GM18858 (cell line): ENCODE data around the gene SH3RF1.

Source experiments
- ATAC-seq: cut with Tn5 transposase; IDR thresholded peaks from one replicate; pipeline ENCODE4 v1.9.1; 2021; ENCODE audit not compliant: unreplicated experiment

Gene SH3RF1

DNA sequence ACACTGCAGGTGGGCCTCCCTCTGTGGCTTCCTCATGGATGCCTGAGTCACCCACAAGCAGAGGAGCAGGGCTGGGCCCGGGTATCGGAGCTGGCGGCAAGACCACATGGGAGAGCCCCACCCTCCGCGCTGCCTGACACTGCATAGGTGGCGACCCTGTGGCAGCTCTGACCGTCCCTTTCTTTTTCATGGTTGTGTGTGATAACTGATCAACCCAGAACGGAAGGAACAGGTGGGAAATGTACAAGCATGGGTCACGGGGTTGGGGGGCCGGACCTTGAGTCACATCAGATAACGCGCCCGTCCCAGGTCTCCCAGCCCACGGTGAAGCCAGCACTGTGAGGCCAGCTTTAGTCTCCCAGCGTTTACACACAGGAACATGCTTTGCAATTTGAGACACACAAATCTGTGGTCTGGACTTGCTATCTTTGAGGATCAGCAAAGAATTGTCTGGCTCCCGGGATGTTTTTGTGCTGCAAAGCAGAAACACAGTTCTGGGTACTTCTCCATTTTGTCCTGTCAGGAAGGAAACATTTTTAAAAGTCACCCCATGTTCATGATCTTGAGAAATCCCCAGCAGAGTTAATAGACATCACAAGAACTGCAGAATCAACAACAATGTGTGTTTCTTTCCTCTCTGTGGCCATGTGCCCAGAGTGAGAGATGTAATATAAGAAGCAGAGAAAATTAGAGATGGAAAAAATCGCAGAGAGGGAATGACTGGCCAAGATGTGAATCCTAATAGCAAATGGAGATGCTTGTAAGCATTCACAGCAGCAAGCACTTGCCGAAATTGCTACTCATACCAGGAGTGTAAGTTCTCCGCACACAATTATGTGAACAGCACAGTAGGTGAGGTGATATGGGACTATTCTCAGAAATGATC, 190.6 kb downstream of the SH3RF1 start:
- ATAC-seq, result peak; percentile 65

DNA sequence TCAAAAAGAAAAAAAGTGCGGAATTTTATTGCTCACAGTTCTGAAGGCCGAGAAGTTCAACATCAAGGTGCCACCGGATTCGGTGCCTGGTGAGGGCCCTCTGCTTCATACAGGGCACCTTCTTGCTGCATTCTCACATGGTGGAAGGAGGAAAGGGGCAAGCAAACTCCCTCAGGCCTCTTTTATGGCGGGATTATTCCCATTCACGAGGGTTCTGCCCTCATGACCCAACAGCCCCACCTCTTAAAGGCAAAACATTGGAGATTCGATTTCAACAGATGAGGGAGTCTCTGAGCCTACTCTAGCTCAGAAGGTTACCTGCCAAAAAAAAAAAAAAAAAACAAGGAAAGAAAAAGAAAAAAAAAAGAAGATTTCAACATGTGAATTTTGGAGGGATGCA, 196.6 kb downstream of the SH3RF1 start:
- ATAC-seq, result no peak

DNA sequence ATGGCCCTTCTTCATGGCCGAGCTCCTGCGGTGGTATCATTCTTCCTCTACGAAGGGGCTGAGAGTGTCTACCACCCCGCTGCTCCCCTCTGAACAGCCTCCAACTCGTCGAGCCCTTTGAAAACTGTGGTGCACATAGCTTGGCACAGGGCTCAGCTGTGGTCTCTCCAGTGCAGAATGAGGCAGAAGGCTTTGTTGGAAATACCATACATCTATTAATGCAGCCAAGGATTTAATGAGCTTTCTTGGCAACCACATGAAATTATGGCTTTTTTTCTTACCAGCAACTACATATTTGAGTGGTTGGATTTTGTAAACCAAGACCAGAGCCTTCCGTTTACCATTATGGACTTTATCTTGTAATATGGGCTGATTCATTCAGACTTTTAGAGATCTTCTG, 199.0 kb downstream of the SH3RF1 start:
- no peak for ATAC-seq

DNA sequence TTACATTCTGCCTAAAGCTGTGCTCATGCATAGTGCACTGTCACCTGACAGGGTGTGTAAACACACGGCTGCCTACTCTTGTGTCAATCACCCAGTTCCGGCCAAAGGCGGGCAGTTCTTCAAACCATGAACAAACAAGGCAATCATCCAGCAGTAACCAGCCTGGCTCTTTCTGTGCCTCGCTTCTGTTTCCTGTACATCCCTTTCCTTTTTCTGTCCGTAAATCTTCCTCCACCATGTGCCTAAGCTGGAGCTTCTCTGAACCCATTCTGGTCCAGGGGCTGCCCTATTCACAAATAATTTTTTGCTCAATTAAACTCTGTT, 199.9 kb downstream of the SH3RF1 start:
- ATAC-seq, result no peak

DNA sequence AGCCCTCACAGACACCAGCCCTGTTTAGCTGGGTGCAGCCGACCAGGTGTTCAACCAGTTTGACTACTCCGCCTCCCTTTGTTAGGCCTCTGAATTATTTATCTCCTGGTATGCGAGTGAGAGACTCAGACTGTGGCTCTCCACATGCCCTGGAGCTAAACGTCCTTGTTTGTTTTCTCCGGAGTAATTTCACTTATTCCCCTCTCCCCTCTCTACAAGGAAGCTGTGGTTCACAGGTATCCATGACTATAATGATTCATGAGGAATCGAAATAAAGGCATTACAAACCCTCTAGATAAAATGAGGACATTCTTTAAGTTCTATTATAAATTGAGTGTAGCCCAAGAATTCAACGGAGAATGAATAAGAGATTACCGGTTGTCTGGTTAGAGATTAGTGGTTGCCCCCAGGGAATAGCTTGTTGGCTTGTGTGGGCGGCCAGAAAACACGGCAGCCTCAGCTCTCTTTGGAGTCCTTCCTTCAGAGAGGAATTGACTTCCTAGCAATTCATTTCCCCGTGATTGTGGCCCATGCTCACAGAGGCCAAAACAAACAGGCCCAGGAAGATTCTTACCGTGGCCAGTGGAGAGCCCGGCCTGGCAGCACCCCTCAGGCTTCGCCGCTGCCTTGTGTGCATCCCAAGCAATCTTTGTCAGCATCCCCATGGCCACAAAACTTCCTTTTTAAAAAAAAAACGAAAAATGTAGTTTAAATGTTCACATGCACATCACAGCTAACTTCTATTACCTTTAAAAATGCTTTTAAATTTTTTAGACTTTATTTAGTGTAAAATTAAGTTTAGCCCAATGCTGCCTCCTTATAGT, 200.5 kb downstream of the SH3RF1 start:
- ATAC-seq, result no peak

DNA sequence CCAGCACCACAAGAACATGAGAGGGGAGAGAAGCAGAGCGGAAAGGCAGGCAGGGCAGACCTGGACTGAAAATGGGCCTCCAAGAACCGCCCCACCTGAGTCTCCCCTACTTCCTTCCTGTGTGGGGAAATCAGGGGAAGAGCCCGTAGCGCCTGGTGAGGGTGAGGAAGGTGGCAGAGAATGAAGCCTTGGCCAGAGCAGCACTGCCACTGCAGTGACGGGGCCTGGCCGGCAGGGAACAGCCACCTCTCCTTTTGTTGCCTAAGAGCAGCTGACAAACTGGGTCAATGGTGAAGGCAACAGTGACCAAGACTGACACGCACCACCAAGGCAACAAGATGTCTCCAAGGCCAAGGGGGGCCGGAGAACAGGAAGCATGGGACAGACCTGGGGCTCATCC, 202.3 kb downstream of the SH3RF1 start:
- no peak for ATAC-seq

DNA sequence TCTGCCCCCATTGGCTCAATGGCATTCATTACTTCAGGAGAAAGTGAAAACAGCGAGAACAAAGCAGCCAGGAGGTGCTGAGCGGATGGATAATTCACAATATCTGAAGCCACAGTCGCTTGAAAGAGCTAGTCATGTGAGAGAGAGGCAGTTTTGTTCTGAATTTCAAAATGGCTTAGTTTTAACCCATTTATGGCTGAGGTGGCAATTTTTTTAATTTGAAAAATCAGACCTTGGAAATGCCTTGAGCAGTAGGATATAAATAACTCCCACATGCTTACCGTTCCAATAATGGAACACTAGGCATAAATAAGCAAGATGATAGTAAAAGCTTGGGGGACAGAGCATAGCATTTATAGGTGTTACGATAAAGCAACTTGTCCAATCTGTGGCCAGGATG, 203.8 kb downstream of the SH3RF1 start:
- no peak for ATAC-seq

DNA sequence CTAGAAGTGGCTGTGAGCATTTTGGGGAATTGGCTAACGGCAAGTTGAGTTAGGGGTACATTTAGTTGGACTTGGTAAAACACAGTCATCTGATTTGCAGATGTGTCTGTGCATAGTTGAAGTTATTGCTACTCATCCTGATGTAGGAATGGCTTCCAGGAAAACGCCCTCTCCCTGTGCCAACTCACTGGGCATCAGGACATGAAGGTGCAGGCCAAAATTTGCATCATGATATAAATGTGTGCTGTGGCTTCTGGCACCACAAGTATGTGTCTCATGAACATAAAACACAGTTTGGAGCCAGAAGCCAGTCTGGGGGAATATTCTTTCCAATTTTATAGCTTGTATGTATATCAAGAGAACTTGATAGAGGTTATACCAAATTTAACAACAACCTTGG, 206.5 kb downstream of the SH3RF1 start:
- ATAC-seq, result no peak

DNA sequence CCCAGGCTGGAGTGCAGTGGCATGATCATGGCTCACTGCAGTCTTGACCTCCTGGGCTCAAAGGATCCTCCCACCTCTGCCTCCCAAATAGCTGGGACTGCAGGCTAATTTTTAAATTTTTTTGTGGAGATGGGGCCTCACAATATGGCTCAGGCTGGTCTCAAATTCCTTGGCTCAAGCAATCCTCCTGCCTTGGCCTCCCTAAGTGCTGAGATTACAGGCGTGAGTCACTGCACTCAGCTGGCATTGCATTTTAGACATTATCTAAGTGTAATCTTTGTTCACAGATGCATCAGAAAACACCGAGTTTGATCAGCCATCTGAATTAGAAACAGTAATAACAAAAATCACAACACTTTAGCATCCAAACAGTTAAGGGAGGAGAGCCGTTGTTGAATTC, 207.3 kb downstream of the SH3RF1 start:
- no peak for ATAC-seq

DNA sequence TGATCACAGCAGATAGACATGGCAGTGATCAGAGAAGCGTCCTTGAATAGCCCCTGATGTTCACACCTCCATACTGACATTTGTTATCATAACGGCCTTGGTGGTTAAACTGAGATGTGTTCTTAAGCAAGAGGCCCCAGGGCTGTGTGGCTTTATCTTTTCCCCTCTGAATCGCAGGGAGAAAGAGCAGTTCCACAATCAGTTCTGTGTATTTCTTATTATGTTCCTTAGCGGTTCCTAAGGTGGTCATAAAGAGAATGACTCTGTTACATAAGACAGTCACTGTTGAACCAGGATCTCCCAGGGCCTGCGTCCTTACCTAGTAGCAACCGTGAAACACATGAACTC, 207.9 kb downstream of the SH3RF1 start:
- no peak for ATAC-seq

DNA sequence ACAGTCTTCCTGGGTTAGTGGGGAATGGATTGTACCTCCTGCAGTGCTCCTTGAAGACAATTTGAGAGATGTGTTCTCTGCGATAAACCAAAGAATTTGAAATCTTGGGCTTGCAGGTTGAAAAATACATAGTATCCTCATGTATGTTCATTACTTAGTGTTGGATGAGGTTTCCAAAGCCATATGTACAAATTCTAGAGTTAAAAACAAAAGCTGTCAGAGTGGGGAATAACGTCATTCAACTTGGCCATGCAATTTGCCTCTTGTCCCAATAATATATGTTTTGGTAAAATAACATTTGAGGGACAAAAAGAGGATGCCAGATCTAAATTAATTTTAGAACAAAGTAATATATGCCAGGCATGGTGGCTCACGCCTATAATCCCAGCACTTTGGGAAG, 209.4 kb downstream of the SH3RF1 start:
- no peak for ATAC-seq

DNA sequence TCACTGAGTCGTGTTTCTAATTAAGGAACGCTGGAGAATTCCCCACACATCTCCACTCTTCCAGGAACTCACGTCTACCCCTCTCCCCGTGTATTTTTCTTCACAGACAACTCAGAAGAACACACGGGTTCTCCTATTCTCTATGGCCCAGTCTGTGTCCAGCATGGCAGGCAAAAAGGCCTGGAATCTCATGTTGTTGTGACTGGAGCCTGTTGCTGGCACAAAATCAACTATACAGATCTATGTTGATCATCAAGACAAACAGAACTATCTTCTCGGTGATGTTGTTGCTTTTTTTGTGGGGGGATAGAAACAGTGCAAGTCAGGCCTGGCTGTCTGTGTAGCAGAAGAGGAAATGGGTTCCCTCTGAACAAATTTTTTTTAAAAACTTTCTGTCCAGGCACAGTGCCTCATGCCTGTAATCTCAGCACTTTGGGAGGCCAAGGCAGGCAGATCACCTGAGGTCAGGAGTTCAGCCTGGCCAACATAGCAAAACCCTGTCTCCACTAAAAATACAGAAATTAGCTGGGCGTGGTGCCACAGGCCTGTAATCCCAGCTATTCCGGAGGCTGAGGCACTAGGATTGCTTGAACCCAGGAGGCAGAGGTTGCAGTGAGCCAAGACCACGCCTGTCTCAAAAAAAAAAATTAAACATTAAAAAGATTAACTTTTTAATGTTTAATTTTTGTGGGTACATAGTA, 210.2 kb downstream of the SH3RF1 start:
- ATAC-seq, result no peak

DNA sequence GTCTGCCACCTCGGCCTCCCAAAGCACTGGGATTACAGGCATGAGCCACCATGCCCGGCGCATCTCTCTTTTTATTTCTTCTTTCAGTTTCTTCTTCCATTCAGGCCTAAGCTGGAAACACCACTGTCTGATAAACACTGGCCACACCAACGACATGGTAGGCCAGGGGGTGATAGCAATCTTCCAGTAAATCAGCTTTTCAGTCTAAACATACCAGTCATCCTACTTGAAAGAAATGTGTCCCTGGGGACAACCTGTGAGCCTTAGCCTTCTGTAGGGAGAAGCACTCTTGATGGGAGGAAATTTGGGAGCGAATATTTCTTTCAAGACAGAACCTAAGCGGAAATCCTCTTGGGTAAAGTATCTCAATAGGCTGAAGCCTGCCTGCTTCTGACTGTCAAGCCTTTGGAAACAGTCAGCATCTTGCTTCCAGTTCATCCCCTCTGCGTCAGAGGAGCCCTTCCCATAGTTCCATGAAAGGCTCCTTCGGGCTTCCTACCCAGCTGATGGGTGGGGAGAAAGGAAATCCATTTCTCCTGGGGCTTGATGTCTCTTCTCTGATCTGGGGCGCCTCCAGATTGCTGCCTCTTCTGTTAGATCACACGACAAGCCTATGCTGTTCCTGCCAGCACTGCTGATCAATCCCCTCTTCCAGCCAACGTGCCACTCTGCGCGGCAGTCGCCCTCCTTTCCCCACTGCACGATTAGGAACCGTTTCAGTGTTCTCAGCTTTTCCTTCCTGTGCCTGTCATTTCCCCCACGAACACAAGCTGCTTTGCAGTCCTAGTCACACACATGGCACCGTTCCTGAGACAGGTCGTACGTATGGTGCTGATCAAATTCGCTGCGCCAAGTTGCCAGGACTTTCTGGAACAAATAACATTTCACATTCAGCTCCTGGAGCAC, 211.2 kb downstream of the SH3RF1 start:
- ATAC-seq, result no peak

DNA sequence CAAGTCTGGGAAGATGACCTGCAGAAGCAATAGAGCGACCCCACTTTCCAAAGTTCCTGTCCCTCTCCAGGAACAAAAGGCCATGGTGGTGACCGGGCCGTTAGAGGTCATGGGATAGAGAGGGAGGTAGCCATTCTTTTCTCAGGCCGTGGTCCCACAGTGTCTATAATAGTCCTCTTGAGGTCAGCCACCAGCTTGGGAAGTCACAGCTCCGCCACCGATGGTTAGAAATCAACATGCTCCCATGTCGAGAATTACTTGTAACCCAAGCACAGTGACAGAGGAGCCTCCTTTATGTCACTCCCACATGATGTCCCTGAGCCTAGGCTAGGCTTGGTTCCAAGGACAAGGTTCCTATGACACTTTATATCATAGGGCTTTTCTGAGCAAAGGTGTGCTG, 212.4 kb downstream of the SH3RF1 start:
- ATAC-seq, result no peak

DNA sequence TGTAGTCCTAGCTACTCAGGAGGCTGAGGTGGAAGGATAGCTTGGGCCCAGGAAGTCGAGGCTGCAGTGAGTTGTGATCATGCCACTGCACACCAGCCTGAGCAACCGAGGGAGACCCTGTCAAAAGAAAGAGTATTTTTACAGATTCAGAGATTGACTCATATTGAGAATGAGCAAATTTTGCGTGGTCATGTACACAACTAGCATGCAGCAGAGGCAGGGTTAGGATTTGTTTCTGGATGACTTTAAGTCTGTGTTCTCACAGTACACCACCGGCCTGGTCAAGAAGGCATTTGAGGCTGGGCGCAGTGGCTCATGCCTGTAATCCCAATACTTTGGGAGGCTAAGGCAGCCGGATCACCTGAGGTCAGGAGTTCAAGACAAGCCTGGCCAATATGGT, 215.9 kb downstream of the SH3RF1 start:
- ATAC-seq, result peak; percentile 87

DNA sequence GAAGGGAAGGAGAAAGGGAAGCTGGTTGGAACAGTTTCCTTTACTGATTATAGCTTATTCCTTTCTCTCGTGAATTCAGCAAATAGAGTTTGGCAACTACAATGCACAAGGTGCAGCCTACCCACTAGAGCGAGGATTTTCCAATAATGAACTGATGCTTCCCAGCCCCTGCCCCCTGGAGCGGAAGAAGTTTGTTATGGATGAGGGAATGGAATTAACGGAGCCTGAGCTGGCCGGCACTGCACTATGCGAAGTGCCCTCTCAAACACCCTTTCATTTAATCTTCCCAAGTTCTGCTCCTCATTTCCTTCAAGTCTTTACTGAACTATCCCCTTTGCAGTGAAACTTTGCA, 218.2 kb downstream of the SH3RF1 start:
- ATAC-seq, result no peak

DNA sequence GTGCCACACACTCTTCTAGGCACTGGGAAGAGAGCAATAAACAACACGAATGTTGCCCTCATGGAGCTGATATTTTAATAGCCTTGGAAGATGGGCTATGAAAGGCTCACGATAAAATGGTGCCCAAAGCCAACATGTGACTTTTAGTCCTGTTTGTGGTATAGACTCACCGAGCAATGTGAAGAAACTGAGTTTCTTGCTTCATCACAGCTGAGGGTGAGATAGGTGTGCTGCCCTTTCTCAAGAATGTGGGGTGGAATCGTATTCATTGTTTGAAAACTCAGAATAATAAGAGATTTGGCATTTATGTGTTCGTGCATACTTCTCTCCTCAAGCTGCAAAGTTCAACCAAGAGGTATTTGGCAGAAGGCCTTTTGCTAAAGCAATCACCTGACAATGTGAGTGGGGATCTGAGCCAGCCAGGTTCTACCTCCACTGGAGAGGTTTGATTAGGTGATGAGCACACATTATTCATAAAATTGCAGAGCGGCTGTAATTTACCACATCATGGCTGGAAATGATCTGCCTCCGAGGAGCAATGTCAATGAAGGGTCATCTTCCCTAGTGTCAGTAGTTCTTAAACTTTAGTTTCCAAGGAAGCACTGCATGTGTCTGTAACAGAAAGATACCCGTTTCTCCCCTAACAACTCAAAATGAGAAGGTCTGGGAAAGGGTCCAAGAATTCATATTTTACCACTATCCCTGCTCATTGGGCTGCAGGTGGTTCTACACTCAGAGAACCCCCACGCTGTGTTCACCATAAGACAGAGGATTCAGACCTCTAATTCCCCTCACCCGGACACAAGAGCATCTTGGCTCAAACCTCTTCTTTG, 218.8 kb downstream of the SH3RF1 start:
- no peak for ATAC-seq

DNA sequence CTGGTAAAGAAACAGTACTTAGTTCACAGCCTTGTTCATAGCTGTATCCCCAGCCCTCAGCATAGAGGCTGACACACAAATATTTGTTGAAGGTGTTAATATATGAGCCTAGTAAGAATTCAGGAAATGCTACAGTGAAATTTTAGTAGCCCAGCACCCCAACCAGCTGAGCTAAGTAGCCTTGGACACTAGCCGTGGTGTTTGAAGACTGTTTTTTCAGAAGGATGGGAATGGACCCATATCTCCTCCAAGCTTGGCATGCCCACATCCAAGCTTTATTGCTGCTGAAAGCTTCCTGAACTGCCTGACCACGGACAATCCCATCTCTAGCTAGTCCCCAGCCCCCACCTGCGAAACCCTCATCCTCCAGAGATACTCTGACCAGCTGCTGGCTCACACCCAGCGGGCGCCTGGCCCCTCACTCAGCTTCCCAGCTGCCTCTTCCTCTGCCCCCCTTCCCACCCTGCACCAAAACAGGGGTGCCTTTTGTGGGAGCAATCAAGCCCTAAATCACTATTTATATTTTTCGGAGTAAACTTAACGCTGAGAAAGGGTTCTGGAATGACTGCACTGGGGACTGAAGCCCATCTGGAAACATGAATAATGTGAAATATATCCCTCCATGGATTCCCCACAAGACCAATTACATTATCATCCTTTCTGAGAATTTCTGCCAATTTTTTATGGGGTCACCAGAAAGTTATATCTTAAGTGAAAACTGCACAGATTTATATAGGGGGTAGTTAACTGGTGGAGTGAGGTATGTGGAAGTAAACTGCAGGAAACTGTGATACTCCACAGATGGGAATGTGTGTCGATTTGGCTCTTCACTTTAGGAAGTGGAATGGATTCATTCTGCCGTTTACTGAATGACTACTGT, 219.6 kb downstream of the SH3RF1 start:
- no peak for ATAC-seq

DNA sequence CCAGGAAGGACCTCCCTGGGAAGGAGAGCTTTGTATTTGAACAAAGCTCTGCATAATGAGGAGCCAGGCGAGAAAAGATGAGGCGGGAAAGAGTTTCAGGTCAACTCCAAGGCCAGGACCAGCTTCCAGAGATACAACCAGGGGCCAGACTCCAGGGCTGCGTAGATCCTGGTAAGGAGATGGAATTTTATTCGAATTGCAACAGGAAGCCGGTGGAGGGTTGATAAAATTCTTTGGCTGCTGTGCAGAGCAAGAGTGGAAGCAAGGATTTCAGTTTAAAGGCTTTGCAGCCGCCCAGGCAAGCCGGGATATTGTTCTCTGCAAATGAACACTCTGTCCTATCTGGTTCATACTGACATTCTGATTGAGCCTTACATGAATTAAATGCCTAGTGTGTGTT, 220.5 kb downstream of the SH3RF1 start:
- ATAC-seq, result no peak
